GM12892 (cell line): ENCODE results near the gene POP5.

ENCODE experiments used
- POLR2A ChIP-seq: IDR thresholded peaks from 2 replicates; pipeline ENCODE4 v1.6.1; 2011; ENCODE audit warnings: low read depth, low read length, control low read depth
- POLR2AphosphoS5 ChIP-seq: IDR thresholded peaks from 2 replicates; pipeline ENCODE4 v1.6.1; 2011; ENCODE audit warnings: low read depth, low read length, control low read depth

GRCh38 chr12:120586860-120587259, 5.7 kb upstream of the POP5 start:
- TF ChIP-seq POLR2A: no peak
- TF ChIP-seq POLR2AphosphoS5: no peak
